HPDE6-E6E7 (cell line): ENCODE data around the gene ALDH1A3.

Experiments
- DNase-seq: peaks from one replicate; pipeline ENCODE4 v3.0.0; 2011; ENCODE audit warnings: missing footprints; ENCODE audit errors: extremely low spot score

Gene ALDH1A3

GRCh38 chr15:100925480-100925879, 45.8 kb downstream of the ALDH1A3 start:
- no peak for DNase-seq

- DNase-seq: no peak
These were observed 46.6 kb downstream of the ALDH1A3 start for GRCh38 chr15:100926258-100926657.

GRCh38 chr15:100926971-100927756, 47.5 kb downstream of the ALDH1A3 start:
- no peak for DNase-seq

- no peak for DNase-seq
These were observed 49.1 kb downstream of the ALDH1A3 start for GRCh38 chr15:100928632-100929280.

GRCh38 chr15:100929641-100930042, 50.0 kb downstream of the ALDH1A3 start:
- DNase-seq: peak; percentile 73

GRCh38 chr15:100930306-100930848, 50.7 kb downstream of the ALDH1A3 start:
- no peak for DNase-seq

- DNase-seq: no peak
These were observed 51.7 kb downstream of the ALDH1A3 start for GRCh38 chr15:100931143-100931890.

- no peak for DNase-seq
These were observed 53.2 kb downstream of the ALDH1A3 start for GRCh38 chr15:100932676-100933348.

- no peak for DNase-seq
These were observed 54.5 kb downstream of the ALDH1A3 start for GRCh38 chr15:100934166-100934565.

- DNase-seq: no peak
These were observed 55.1 kb downstream of the ALDH1A3 start for GRCh38 chr15:100934726-100935125.

- no peak for DNase-seq
These were observed 57.5 kb downstream of the ALDH1A3 start for GRCh38 chr15:100937171-100937570.

GRCh38 chr15:100939791-100940190, 60.2 kb downstream of the ALDH1A3 start:
- DNase-seq: no peak

GRCh38 chr15:100940767-100941379, 61.2 kb downstream of the ALDH1A3 start:
- DNase-seq: no peak

GRCh38 chr15:100941536-100941935, 61.9 kb downstream of the ALDH1A3 start:
- DNase-seq: no peak

- DNase-seq: no peak
These were observed 63.2 kb downstream of the ALDH1A3 start for GRCh38 chr15:100942656-100943425.

GRCh38 chr15:100944244-100944895, 64.7 kb downstream of the ALDH1A3 start:
- DNase-seq: no peak

GRCh38 chr15:100944986-100945385, 65.4 kb downstream of the ALDH1A3 start:
- DNase-seq: no peak

GRCh38 chr15:100947760-100948429, 68.3 kb downstream of the ALDH1A3 start:
- DNase-seq: no peak

GRCh38 chr15:100948430-100948762, 68.8 kb downstream of the ALDH1A3 start:
- no peak for DNase-seq

GRCh38 chr15:100949691-100950090, 70.1 kb downstream of the ALDH1A3 start:
- no peak for DNase-seq
